AG09309 (cell line): Measurements from ENCODE around the gene CORO6.

Source experiments
- DNase-seq: peaks from one replicate; pipeline ENCODE4 v3.0.0-alpha.2; 2010; ENCODE audit warnings: low read depth
- H3K4me3 ChIP-seq: 2 replicates; pipeline ENCODE4 v1.5.1; 2011; ENCODE audit warnings: mild to moderate bottlenecking, low read depth, low read length, moderate library complexity; ENCODE audit not compliant: control insufficient read depth
- CTCF ChIP-seq: IDR thresholded peaks from 2 replicates; pipeline ENCODE4 v1.5.1; 2011; ENCODE audit warnings: mild to moderate bottlenecking, low read depth, low read length, inconsistent platforms; ENCODE audit not compliant: insufficient read depth, control insufficient read depth; ENCODE audit errors: missing control alignments

Gene CORO6

DNA sequence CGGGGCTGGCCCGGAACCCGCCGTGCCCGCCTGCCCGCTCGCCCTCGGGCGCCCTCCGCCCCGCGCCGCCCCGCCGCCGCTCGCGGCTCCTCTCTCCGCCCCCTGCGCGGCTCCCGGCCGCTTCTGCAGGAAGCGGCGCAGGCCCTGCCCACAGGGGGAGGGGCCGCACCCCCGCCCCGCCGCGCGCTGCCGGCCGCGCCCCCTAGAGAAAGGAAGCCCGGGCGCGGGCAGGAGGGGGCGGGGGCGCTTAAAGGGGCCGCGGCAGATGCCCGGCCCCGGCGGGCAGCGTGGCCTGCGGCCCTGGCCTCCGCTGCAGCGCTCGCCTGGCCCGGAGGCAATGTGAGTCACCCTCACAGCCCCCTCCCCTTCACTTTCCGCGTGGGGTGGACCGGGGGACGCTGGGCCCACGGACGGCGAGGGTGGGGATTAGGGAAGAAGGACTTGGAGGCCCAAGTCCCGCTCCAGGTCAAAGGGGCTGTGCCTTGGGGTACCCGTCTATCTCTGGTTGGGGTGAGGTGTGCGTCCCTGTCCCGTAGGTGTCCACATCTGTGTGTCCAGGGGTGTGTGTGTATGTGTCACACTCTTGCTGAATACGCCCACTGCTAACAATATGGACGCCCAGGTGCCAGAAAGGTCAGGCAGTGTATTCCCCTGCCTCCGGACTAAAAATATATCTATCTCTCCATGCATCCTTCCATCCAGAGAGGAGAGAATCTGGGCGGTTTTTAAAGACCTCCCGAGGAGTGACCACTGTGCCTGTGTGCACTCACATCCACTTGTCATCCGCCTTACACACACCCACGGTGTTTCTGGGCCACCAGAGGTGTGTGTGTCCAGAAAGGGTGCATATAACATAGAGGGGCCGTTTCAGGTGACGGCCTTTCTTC is 32.9 kb downstream of the CORO6 start, which contains the start of gene GIT1:
Gene GIT1 (minus strand): TSS at position 125 of the 887 bp plus-strand sequence. CDS start 270 bp downstream, outside the sequence.
- H3K4me3 ChIP-seq = peak within 1 kb of the TSS; percentile 89
- no peak for DNase-seq
- no peak for TF ChIP-seq CTCF

DNA sequence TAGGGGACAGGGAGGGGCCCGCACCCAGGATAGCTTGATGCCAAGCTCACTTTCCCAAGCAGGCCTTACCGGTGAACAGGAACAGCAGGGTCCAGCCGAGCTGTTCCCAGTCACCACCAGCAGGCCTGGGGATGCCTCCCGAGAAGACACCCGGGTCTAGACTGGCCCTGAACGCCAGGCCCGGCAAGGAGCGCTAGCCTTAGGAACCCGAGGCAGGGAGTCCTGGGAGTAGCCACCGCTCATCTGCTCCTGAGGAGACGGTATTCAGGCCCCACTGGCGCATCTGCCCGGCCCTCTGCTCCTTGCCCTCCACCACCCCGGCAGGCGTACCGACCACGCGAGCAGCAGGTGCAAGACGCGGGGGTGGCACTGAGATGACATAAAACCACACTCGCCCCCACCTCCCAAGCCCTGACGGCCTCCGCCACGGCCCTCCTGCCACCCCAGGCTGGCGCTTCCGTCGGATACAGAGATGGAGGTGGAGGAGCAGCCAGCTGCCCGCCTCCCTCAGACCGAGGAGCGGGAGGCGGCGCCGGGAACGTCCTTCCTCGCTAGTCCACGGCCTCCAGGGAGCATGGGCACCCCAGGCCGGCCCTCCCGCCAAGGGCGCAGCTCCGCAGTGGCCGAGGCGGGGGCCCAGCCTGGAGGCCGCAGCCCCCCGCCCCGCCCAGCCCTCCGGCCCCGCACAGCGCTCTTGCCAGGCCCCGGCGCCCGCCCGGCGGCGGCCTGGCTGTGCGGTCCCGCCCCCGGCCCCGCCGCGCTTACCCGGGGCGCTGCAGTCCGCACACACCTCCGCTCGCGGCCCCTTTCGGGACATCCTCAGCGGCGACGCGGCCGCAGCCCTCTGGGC is 33.9 kb downstream of the CORO6 start:
- DNase-seq = no peak
- no peak for TF ChIP-seq CTCF
- H3K4me3 ChIP-seq = peak overlapping the region; percentile 89

DNA sequence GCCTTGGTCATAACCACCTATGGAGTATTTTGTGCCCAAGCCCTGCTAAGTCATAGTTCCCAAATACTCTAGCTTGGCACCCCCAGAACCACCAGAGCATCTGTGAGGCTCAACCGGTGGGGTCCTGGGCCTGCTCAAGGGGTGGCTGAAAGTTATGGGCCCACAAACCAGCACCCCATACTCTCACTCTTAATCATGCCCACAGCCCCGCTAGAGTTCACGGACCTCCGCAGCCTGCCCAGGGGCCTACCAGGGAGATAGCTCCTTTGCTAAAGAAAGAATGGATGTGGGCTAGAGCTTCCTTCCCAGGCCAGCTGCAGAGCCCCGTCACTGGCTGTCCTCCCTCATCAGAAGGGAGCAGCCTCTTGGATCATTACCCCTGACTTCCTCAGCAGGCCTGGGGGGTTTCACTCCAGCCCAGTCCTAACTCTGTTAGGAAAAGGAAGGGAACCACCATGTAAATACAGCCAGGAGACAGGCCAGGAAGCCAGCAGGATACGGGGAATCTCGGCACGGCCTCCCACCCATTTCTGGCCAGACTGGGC is 34.6 kb downstream of the CORO6 start:
- DNase-seq = no peak
- H3K4me3 ChIP-seq = peak overlapping the region; percentile 89
- no peak for TF ChIP-seq CTCF

DNA sequence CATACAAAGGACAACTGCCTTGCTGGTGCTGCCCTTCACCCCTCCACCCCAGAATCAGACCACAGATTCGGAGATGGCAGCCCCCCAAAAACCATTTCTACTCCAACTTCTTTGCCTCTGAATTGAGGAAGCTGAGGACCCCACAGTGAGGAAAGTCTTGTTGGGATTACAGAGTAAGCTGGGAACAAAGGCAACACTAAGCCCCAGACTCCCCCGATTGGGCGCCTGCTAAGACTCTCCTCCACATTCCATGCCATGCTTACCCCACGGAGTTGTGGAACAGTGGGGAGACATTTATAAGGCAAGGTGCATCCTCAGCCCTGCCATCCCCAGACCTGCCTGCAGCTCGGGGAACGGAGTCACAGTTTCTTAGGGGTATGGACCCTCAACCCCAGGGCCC is 35.1 kb downstream of the CORO6 start:
- no peak for DNase-seq
- peak overlapping the region; percentile 89 for H3K4me3 ChIP-seq
- TF ChIP-seq CTCF = no peak

GRCh38 chr17:29586676-29587469 is 35.8 kb downstream of the CORO6 start:
- no peak for DNase-seq
- TF ChIP-seq CTCF = no peak
- H3K4me3 ChIP-seq = no peak overlapping the region
